Glomerular visceral epithelial cell (primary cell): ENCODE measurements around the gene SYS1.

Experiments used
- DNase-seq: peaks from one replicate; pipeline ENCODE4 v3.0.0-alpha.2; 2016; ENCODE audit errors: extremely low spot score

SYS1 gene

GRCh38 chr20:45355209-45356084 lies 7.5 kb upstream of the SYS1 start:
- DNase-seq: peak; percentile 70

DNA sequence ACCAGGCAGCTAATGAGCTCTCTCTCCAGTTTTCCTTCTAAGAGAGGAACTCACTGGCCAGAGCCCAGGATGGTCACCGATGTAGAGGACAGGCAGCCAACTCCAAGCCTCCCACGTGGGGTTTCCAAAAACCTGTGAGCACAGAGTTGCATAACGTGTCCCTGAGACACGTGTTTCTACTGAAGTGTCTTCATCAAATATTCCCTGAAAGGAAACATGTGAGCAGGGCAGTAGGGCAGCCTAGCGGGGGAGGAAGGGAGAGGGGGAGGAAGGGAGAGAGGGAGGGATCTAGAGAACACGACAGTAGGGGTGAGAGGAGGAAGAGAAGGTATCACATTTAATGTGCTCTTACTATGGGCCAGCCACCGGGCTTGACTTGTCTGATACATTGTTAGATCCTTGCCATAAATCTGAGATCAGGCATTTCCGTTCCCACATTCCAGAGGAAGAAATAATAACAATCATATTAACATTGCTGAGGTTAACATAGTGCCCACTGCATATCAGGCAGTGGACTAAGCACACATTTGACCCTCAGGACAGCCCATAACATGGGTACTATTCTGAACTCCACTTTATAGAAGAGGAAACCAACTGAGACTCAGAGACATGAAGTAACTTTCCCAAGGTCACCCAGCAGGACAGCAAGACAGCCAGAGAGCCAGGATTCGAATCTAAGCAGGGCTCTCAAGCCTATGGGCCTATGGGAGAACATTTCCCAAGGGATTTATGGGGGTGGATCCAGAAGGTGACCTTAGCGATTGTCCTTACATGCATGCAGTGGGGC lies 4.5 kb upstream of the SYS1 start:
- DNase-seq: peak; percentile 82

- DNase-seq: peak; percentile 74
Measured at GRCh38 chr20:45359069-45359405, 3.9 kb upstream of the SYS1 start.

GRCh38 chr20:45359406-45360148 lies 3.4 kb upstream of the SYS1 start:
- DNase-seq: peak; percentile 99

GRCh38 chr20:45361793-45362192 lies 1.2 kb upstream of the SYS1 start:
- no peak for DNase-seq

DNA sequence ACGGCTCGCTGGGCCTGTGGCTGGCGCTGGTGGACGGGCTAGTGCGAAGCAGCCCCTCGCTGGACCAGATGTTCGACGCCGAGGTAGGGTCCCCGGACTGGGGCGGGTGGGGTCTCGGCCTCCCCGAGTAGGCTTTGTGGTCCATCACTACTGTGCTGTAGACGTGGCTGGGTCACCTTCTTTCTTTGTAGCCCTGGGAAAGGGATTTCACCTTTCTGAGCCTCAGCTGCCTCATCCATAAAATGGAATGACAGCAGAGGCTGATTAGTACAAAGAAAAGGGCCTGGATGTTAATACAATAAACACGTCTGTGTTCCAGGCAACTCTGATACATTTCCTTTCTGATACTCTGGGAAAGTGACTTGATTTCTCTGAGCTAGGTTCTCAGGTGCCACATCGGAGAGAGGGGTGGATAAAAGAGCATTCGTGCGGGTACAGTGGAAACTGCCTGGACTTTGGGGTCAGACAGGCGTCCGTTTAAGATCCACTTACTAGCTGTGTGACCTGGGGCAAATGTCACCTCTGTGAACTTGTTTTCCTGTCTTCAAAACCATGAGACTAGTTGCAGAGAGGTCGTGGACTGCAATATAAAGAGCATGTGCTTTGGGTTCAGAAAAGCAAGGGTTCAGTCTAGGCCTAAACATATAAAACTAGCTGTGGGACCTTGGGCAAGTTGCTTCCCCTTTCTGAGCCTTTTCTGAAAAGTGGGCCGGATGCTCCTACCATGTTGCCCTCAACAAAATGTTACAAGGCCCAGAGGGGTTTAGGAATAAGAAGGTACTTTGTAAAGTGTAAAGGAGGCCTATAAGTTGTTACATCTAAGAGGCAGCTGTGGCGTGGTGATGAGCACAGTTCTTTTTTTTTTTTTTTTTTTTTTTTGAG lies 896 bp downstream of the SYS1 start:
- no peak for DNase-seq

GRCh38 chr20:45365444-45365970 lies 2.6 kb downstream of the SYS1 start:
- no peak for DNase-seq

DNA sequence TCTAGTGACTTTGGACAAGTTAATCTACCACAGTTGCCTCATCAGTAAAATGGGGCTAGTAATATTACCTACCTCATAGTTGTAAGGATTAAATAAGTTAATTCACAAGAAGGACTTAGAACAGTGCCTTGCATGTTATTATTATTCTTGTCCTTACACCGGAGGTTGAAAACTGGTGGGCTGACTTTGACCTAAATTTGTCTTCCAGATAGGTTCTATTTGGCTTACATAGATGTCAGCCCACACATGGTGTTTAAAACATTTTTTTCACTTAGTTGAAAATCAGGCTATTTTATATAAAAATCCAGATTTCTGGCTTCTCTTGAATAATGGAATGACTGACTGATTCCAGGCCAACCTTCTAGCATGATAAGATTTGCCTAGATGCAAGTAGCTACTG lies 3.2 kb downstream of the SYS1 start:
- no peak for DNase-seq

DNA sequence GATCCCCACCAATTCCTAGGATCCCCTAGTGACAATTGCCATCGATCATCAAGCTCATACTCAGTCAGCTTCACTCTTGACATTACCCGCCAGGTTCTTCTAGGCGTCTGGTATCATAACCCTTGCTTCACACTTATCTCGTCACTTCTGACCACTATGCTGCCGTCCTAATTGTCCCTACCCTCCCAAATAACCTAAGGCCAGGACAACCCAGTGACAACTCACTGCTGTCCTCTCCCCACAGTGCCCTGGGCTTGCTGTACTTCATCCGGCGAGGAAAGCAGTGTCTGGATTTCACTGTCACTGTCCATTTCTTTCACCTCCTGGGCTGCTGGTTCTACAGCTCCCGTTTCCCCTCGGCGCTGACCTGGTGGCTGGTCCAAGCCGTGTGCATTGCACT lies 3.7 kb downstream of the SYS1 start:
- DNase-seq: no peak

GRCh38 chr20:45367126-45367525 lies 4.2 kb downstream of the SYS1 start:
- no peak for DNase-seq

DNA sequence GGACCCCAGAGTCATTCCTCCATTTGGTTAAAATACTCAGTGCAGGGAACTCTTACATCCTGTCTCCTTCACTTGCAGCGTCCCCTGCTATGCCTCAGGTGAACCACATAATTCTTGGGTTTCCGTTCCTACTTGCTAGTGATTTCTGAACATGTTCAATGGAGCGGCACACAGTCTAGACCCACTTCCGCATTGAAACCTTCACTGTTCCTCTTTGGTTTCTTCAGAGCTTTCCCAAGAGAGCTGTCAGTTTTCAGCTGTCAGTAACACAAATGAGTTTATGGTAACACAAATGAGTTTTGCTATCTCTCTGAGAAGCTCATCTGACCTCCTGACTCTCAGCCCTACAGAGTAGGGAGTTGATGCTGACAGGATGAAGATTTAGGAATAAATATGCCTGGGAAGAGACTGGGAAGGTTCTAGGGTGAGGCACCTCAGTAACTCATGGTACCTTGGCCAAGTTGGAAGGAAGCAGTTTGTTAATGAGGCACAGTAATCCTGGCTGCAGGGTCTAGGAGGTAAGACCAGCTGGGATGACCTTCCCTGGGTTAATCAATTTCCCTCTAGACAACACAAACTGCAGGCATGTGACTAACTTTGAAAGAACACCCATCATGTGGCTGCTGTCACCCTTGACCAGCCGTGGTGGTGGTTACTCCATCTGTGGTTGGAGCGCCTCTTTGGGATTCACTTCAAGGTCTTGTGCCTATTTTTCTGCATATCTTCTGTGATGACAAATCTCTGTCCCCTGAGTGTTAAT lies 5.4 kb downstream of the SYS1 start:
- DNase-seq: peak; percentile 29

GRCh38 chr20:45370571-45371160 lies 7.7 kb downstream of the SYS1 start:
- DNase-seq: no peak

DNA sequence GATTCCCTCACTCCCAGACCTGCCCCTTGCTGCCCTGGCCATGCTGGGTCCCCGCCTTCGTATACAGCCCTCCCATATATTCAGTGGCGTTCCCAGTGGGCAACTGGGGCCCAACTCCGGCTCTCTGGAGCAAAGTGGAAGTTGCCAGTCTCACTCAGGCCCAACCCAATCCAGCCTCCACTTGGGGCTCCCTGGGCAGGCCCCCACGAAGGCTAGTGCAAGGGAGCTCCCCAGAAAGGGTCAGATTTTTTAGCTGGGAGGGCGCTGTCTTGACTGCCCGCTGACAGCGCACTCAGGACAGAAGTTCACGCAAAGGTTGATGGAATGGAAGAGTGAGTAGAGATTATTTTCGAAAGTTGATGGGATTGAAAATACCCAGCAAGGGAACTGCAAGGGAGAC lies 9.3 kb downstream of the SYS1 start:
- no peak for DNase-seq

- no peak for DNase-seq
Measured at GRCh38 chr20:45372646-45373352, 9.8 kb downstream of the SYS1 start.

DNA sequence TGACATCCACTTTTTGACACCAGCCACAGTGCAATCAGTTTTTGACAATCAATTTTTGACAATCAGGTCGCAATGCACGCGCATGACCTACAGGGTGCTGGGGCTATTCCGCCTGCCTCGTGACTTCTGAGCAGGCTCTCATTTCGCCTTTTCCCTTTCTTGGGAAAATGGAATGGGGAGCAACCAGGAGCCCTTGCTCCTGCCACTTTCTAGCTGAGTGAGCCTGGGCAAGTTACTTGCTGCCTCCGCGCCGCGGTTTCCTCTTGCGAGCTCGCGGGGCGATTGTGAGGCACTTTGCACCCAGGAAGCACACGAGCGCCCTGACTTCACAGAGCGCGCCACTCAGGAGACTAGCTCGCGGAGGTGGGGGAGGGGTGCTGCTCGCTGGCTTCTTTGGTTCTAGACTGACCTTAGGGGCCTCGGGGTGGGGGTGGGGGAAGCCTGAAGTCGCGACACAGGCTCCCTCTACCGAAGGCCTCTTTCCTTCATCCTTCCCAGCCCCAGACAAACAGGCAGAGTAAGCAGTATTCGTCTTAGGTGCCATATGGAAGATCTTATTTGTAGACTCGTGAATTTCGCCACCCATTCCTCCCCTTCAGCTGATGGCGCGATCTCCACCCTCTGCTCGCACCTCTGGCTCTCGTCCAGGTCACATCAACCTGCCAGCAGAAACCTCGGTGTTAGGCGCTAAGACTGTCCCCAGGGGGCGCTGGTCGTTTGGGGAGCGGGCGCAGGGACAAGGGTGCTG lies 10.6 kb downstream of the SYS1 start:
- peak; percentile 84 for DNase-seq

GRCh38 chr20:45374101-45374467 lies 11.1 kb downstream of the SYS1 start:
- no peak for DNase-seq

- no peak for DNase-seq
Measured at GRCh38 chr20:45374966-45375365, 12.0 kb downstream of the SYS1 start.

DNA sequence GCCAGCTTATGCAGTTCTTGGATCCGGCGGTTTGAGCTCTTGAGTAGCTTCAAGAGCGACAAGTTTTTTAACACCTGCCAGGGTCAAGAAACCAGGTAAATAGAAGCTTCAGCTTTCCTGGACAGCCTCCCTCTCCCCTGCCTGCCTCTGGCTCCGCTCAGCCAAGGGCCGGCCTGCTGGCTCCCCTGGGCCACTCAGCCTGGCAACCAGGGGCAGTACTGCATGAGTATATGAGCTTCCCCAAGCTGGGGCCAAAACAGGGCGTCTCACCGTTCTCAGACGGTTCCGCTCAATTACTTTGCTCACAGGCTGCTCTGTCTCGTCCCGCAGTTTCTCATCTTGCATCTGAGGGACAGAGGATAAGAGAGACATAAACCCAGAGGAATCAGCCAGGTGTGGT lies 14.3 kb downstream of the SYS1 start:
- DNase-seq: no peak

- DNase-seq: no peak
Measured at GRCh38 chr20:45378191-45378590, 15.2 kb downstream of the SYS1 start, which contains the start of gene TP53TG5. TP53TG5 (minus strand) TSS chr20:45378325; CDS start chr20:45378236, 89 bp downstream.
